GM19324 (cell line): ENCODE data around the gene WDSUB1.

Source experiments
- ATAC-seq: cut with Tn5 transposase; IDR thresholded peaks from one replicate; pipeline ENCODE4 v1.9.1; 2021; ENCODE audit warnings: mild to moderate bottlenecking, moderate library complexity; ENCODE audit not compliant: unreplicated experiment, low FRiP score

WDSUB1 gene

DNA sequence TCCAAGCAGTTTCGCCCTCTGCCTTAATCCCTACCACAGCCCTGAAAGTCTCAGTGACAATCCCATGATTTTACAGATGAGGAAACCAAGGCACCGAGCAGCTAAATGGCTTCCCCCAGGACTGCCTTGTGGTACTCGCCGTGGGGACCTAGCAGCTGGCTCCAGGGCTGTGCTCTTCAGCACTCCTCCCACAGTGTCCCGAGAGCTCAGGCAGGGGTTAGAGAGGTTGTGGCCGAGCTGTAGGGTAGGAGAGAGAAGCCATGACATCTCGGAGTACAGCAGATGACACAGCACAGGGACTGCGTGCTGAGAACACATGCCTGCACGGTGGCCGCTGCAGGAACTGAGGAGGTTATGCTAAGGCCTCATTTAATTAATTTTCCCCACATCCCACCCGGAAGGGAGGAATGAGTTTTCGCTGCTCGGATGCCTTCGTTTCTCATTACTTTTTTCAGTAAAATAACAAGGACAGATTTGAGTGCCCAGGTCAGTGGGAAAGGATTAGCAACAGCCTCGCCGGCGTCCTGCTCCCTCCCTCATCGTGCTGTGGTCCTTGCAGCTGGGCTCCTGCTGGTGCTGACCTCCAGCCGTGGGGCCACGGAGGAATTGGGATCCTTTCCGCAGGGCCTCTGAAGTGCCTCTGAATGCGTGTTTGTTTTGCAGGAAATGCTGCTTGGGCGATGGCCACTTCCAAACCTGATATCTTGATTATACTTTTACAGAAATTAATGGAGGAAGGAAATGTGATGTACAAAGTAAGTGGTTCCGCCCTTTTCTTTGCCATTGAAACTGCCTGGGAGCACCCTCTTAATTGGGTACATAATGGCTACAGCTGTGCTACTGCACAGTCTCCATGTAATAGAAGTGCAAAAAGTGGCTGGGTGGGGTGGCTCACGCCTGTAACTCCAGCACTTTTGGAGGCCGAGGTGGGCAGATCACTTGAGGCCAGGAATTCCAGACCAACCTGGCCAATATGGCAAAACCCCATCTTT lies 61.2 kb downstream of the WDSUB1 start:
- no peak for ATAC-seq

- ATAC-seq: no peak
These were observed 62.3 kb downstream of the WDSUB1 start for GRCh38 chr2:159224061-159224813.

DNA sequence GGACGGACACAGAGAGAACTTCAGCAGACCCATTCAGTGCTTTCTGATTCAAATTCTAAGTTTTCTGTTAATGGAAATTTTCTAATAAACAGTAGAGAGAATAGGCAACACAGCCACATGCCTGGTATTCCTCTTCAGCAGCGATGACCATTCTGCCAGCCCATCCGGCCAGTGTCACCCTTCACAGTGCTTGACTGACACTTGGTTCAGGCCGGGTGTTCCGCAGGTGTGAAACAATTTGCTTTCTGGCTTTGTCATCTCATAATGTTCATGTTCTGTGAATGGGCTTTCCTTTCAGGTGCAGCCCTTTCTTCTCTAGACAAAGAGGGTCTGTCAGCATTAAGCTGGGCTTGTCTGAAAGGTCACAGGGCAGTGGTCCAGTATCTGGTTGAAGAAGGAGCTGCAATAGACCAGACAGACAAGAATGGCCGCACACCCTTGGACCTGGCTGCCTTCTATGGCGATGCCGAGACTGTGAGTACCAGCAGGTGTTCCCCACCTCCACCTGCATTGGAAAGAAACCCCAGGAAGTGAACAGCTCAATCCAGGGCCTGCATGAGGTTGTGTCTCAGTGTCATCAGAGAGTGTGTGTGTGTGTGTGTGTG lies 67.0 kb downstream of the WDSUB1 start:
- no peak for ATAC-seq

- no peak for ATAC-seq
These were observed 68.1 kb downstream of the WDSUB1 start for GRCh38 chr2:159218389-159218788.

GRCh38 chr2:159217676-159218075 lies 68.8 kb downstream of the WDSUB1 start:
- no peak for ATAC-seq

DNA sequence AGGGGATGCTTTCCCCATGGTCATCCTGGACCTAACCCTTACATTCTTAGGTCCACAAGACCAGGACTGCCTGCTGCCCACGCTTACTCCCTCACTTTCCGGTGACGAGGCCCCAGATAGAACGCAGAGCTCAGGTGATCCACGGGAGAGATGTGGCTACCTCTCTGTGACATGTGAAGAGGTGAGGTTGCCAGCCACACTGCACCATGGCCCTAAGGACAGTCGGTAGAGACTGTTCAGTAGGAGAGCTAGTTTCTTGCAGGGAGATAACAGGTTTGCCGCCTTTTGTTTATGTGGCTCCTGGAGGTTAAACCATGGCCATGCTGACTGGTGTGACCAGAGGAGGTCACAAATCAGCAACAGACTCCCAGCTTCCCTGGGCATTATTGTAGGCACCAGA lies 71.4 kb downstream of the WDSUB1 start:
- ATAC-seq: no peak

- no peak for ATAC-seq
These were observed 72.1 kb downstream of the WDSUB1 start for GRCh38 chr2:159214325-159214865.

- ATAC-seq: no peak
These were observed 73.2 kb downstream of the WDSUB1 start for GRCh38 chr2:159213296-159213695.

- no peak for ATAC-seq
These were observed 74.8 kb downstream of the WDSUB1 start for GRCh38 chr2:159211447-159212396.

DNA sequence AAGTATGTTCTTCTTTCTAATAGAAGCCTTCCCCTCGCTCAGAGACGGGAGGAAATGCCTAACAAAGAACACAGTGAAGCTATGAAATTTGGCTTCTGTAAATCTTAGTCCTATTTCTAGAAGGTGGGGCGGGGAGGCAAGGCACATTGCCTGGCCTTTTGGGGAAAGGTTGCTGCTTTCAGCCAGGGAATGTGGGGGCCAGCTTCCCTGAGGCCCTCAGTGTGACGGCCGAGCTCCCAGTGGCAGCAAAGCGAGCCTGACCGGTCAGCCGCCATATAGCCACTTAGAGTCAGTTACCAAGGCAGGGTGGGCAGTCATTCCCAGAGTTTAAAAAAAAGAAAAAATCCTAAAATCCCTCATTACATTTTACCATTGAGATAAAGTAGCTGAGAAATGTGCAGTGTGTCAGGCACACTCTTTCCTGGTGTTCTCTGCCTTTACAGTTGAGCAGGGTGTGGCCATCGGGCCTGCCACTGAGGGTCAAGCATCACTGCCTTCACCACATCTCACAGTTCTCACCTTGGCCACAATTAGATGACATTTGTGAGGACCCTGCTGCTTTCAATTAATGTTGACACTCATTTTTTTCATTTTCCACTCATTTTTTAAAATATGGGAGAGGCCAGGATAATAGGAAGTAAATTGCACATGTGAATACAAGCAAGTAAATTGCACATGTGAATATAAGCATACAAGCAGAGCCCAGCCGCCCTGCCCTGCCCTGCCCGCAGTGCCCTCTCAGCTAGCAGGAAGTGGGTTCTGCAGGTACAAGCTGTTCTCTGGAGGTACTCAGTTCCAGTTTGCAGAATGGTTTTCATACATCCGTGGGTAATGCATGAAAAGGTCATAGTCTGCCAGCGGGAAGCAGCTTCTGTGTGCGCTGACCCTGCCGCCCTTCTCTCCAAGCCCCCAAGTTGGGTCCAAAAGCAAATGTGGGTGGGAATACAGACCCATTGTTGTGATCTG lies 76.9 kb downstream of the WDSUB1 start:
- peak; percentile 64 for ATAC-seq

- ATAC-seq: no peak
These were observed 78.1 kb downstream of the WDSUB1 start for GRCh38 chr2:159208438-159208837.

DNA sequence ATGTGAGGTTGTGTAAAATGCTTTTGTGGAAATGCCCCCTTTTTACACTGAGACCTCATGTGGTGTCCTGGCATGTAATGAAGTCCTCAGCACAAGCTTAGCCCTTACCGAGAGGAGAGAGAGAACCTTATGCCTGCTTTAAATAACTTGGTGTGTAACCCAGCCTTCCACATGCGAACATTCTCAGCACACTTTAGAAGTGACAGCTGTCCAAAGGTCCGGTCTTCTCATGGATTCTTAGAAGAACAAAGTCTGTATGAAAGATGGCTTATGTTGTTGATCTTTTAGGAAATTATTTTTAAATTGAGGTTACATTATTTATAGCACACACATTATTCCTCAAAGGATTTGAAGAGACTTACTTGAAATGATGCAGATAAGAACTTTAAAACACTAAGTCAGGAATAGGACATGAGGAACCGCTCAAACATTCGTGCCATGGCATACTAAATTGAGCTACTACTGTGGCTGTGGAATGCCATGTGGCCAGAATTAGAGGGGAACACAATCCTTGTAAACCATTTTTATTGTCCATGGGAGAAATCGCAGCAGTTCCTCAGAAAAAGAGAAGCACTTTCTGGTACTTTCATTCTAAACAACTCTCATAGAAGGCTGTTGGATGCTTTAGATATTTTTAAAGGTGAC lies 79.6 kb downstream of the WDSUB1 start:
- ATAC-seq: no peak

- no peak for ATAC-seq
These were observed 81.9 kb downstream of the WDSUB1 start for GRCh38 chr2:159204381-159205144.

- no peak for ATAC-seq
These were observed 83.9 kb downstream of the WDSUB1 start for GRCh38 chr2:159202568-159203071.

GRCh38 chr2:159201360-159202063 lies 85.0 kb downstream of the WDSUB1 start:
- peak; percentile 94 for ATAC-seq

GRCh38 chr2:159200498-159200897 lies 86.0 kb downstream of the WDSUB1 start:
- ATAC-seq: no peak
